GM19238 (cell line): ENCODE measurements around the gene CD83.
"Not testable (repeated sequence)": the region's sequence is repeated elsewhere in the genome, so short reads cannot be mapped to it uniquely, and the experiment has no call there.

Source experiments
- DNase-seq: peaks from one replicate; pipeline ENCODE4 v3.0.0; 2011; ENCODE audit warnings: low spot score; ENCODE audit not compliant: insufficient read length

The CD83 gene

GRCh38 chr6:14147891-14148290 is 30.3 kb downstream of the CD83 start:
- DNase-seq: no peak

- DNase-seq: no peak
Observed at GRCh38 chr6:14148471-14148870, 30.9 kb downstream of the CD83 start.

GRCh38 chr6:14149053-14149738 is 31.6 kb downstream of the CD83 start:
- DNase-seq: no peak

- no peak for DNase-seq
Observed at GRCh38 chr6:14149739-14150130, 32.2 kb downstream of the CD83 start.

- DNase-seq: not testable (repeated sequence)
Observed at GRCh38 chr6:14151300-14151699, 33.7 kb downstream of the CD83 start.

GRCh38 chr6:14151773-14152172 is 34.2 kb downstream of the CD83 start:
- DNase-seq: no peak

GRCh38 chr6:14153228-14153627 is 35.7 kb downstream of the CD83 start:
- DNase-seq: no peak

GRCh38 chr6:14159090-14159489 is 41.5 kb downstream of the CD83 start:
- no peak for DNase-seq

- DNase-seq: no peak
Observed at GRCh38 chr6:14162826-14163225, 45.3 kb downstream of the CD83 start.

- no peak for DNase-seq
Observed at GRCh38 chr6:14165091-14165490, 47.5 kb downstream of the CD83 start.

- no peak for DNase-seq
Observed at GRCh38 chr6:14166839-14167238, 49.3 kb downstream of the CD83 start.

GRCh38 chr6:14170128-14170527 is 52.6 kb downstream of the CD83 start:
- DNase-seq: no peak

GRCh38 chr6:14172562-14172961 is 55.0 kb downstream of the CD83 start:
- DNase-seq: no peak

GRCh38 chr6:14174226-14174625 is 56.7 kb downstream of the CD83 start:
- DNase-seq: no peak

GRCh38 chr6:14174996-14175395 is 57.4 kb downstream of the CD83 start:
- DNase-seq: no peak

- no peak for DNase-seq
Observed at GRCh38 chr6:14176429-14176828, 58.9 kb downstream of the CD83 start.

GRCh38 chr6:14177413-14178082 is 60.0 kb downstream of the CD83 start:
- DNase-seq: no peak

- no peak for DNase-seq
Observed at GRCh38 chr6:14178083-14178445, 60.5 kb downstream of the CD83 start.

- DNase-seq: no peak
Observed at GRCh38 chr6:14180609-14181008, 63.0 kb downstream of the CD83 start.

- no peak for DNase-seq
Observed at GRCh38 chr6:14182916-14183315, 65.3 kb downstream of the CD83 start.
